Neural progenitor cell (in vitro differentiated cells): ENCODE data around the gene C11orf86.

Source experiments
- CTCF ChIP-seq: fragments of 200-600 bp; sonication (generic); IDR thresholded peaks from 2 replicates; pipeline ENCODE4 v1.5.1; 2017; ENCODE audit warnings: antibody characterized with exemption, mild to moderate bottlenecking
- EZH2 ChIP-seq: fragments of 200-600 bp; sonication (generic); IDR thresholded peaks from 2 replicates; pipeline ENCODE4 v1.6.1; 2017; ENCODE audit warnings: antibody characterized with exemption, mild to moderate bottlenecking, moderate library complexity
- EZH2phosphoT487 ChIP-seq: fragments of 200-600 bp; sonication (generic); IDR thresholded peaks from 2 replicates; pipeline ENCODE4 v1.6.1; 2017; ENCODE audit warnings: antibody characterized with exemption

- no peak for TF ChIP-seq CTCF
- no peak for TF ChIP-seq EZH2
- no peak for TF ChIP-seq EZH2phosphoT487
Observed at GRCh38 chr11:66966351-66966750, 8.8 kb upstream of the C11orf86 start.
